HG03097 (cell line): ENCODE results near the gene STRBP.
"Not testable (repeated sequence)": the region's sequence is repeated elsewhere in the genome, so short reads cannot be mapped to it uniquely, and the experiment has no call there.

Experiments
- ATAC-seq: cut with Tn5 transposase; IDR thresholded peaks from one replicate; pipeline ENCODE4 v1.9.1; 2021; ENCODE audit not compliant: unreplicated experiment, low FRiP score

The STRBP gene

GRCh38 chr9:123251741-123252140 lies 16.6 kb downstream of the STRBP start:
- ATAC-seq: no peak

- no peak for ATAC-seq
Observed at GRCh38 chr9:123251324-123251723, 17.1 kb downstream of the STRBP start.

GRCh38 chr9:123250504-123250903 lies 17.9 kb downstream of the STRBP start:
- ATAC-seq: no peak

- not testable (repeated sequence) for ATAC-seq
Observed at GRCh38 chr9:123249162-123249561, 19.2 kb downstream of the STRBP start.

- no peak for ATAC-seq
Observed at GRCh38 chr9:123248630-123249029, 19.8 kb downstream of the STRBP start.

- ATAC-seq: no peak
Observed at GRCh38 chr9:123246534-123246933, 21.9 kb downstream of the STRBP start.

- ATAC-seq: no peak
Observed at GRCh38 chr9:123239726-123240125, 28.7 kb downstream of the STRBP start.

GRCh38 chr9:123238365-123238764 lies 30.0 kb downstream of the STRBP start:
- no peak for ATAC-seq

GRCh38 chr9:123237220-123237619 lies 31.2 kb downstream of the STRBP start:
- ATAC-seq: no peak

- ATAC-seq: no peak
Observed at GRCh38 chr9:123235448-123235847, 32.9 kb downstream of the STRBP start.

GRCh38 chr9:123234853-123235252 lies 33.5 kb downstream of the STRBP start:
- ATAC-seq: no peak

GRCh38 chr9:123232332-123232731 lies 36.1 kb downstream of the STRBP start:
- ATAC-seq: no peak

- no peak for ATAC-seq
Observed at GRCh38 chr9:123231421-123231820, 37.0 kb downstream of the STRBP start.

GRCh38 chr9:123228967-123229366 lies 39.4 kb downstream of the STRBP start:
- no peak for ATAC-seq

- no peak for ATAC-seq
Observed at GRCh38 chr9:123225995-123226394, 42.4 kb downstream of the STRBP start.

GRCh38 chr9:123225374-123225813 lies 43.0 kb downstream of the STRBP start:
- ATAC-seq: peak; percentile 74

GRCh38 chr9:123220127-123220526 lies 48.3 kb downstream of the STRBP start:
- no peak for ATAC-seq

- ATAC-seq: no peak
Observed at GRCh38 chr9:123218831-123219230, 49.6 kb downstream of the STRBP start.

- no peak for ATAC-seq
Observed at GRCh38 chr9:123217128-123217654, 51.2 kb downstream of the STRBP start.

GRCh38 chr9:123216251-123216797 lies 52.1 kb downstream of the STRBP start:
- ATAC-seq: no peak

- ATAC-seq: no peak
Observed at GRCh38 chr9:123211081-123211480, 57.3 kb downstream of the STRBP start.

- no peak for ATAC-seq
Observed at GRCh38 chr9:123208626-123209174, 59.7 kb downstream of the STRBP start.
